Ascending aorta (tissue), 2 donors: Measurements from ENCODE around the gene CASP12. TPM values are rescaled to one million over a fixed set of nuclear protein-coding genes. Genes with fewer than 3 reads are reported as not detected.

Experiments used
- DNase-seq, 2 donors: peaks; one replicate each; pipeline ENCODE4 v3.0.0-alpha.2; 2019; ENCODE audit warnings: low spot score in 2 of 2
- H3K27ac ChIP-seq, 2 donors: fragments of 200-600 bp; sonication (generic); one replicate each; pipeline ENCODE4 v1.5.1; 2016 to 2017; ENCODE audit warnings: mild to moderate bottlenecking in 1 of 2
- H3K27me3 ChIP-seq: fragments of 200-600 bp; sonication (generic); one replicate; pipeline ENCODE4 v1.5.1; 2017
- H3K36me3 ChIP-seq, 2 donors: fragments of 200-600 bp; sonication (generic); one replicate each; pipeline ENCODE4 v1.5.1; 2016
- H3K4me1 ChIP-seq, 2 donors: fragments of 200-600 bp; sonication (generic); one replicate each; pipeline ENCODE4 v1.5.1; 2016 to 2017; ENCODE audit warnings: mild to moderate bottlenecking in 1 of 2
- H3K4me3 ChIP-seq, 2 donors: fragments of 200-600 bp; sonication (generic); one replicate each; pipeline ENCODE4 v1.5.1; 2016 to 2017; ENCODE audit warnings: mild to moderate bottlenecking in 1 of 2
- H3K9me3 ChIP-seq, 2 donors: fragments of 200-600 bp; sonication (generic); one replicate each; pipeline ENCODE4 v1.5.1; 2016
- intact Hi-C: fragments of 100-400 bp; cut with DNase I; formaldehyde crosslinking; loops from one replicate; pipeline ENCODE4 v1.15.1; 2023
- total RNA-seq: library from RNA; depleted of rRNA; stranded (reverse); fragments of >200 nt; gene quantifications from one replicate; pipeline ENCODE4 v1.1.0, GENCODE V29; 2016
- TF ChIP-seq, protein P1 (sequence below), 3 experiments: fragments of 200-600 bp in 2 of 3; fragments of 450-650 bp in 1 of 3; sonication (generic) in 2 of 3; IDR thresholded peaks; one replicate each; pipeline ENCODE4 v1.5.1; 2016 to 2019; ENCODE audit warnings: antibody characterized with exemption in 3 of 3, mild to moderate bottlenecking in 1 of 3, moderate library complexity in 1 of 3

CASP12 gene
- total RNA-seq, 1 donor from 2014 or later = 5.6 TPM

DNA sequence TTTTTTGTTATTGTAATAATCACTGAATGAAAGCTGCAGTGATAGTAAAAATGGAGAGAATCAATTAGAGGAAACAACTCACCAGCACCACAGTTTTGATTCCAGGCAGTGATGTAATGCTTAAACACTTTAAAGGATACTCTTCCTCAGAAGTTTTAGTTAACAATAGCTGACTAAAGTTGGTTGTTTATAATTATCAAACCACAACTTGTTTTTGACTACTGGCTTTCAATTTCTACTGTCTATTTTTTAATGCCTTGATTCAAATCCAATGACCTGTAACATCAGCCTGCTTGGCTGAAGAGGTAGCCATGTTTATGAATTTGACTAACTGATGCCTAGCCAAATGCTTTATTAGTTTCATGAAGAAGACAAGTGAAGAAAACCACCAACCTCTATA is 18.2 kb upstream of the CASP12 start:
- peaks cover 3 to 6% of the 10 kb centered on the region in 2 donors for H3K4me1 ChIP-seq
- peak overlapping the region in 1 of 2 donors; percentile 69 for H3K27ac ChIP-seq
- intact Hi-C loops = loop anchor here (2.0 to 5.0 kb wide), 2 partner anchors 18 to 51 kb away; partner anchors contain the start of genes CASP12 and CASP4
- H3K36me3 ChIP-seq = no peaks in the 10 kb centered on the region
- no peaks in the 10 kb centered on the region for H3K27me3 ChIP-seq
- H3K9me3 ChIP-seq = no peaks in the 10 kb centered on the region
- TF ChIP-seq, protein P1, sequence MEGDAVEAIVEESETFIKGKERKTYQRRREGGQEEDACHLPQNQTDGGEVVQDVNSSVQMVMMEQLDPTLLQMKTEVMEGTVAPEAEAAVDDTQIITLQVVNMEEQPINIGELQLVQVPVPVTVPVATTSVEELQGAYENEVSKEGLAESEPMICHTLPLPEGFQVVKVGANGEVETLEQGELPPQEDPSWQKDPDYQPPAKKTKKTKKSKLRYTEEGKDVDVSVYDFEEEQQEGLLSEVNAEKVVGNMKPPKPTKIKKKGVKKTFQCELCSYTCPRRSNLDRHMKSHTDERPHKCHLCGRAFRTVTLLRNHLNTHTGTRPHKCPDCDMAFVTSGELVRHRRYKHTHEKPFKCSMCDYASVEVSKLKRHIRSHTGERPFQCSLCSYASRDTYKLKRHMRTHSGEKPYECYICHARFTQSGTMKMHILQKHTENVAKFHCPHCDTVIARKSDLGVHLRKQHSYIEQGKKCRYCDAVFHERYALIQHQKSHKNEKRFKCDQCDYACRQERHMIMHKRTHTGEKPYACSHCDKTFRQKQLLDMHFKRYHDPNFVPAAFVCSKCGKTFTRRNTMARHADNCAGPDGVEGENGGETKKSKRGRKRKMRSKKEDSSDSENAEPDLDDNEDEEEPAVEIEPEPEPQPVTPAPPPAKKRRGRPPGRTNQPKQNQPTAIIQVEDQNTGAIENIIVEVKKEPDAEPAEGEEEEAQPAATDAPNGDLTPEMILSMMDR (IDR thresholded peaks at IDR 0.05) = no peak
- H3K4me3 ChIP-seq = peak overlapping the region; percentile 32 to 69
- DNase-seq = no peak

DNA sequence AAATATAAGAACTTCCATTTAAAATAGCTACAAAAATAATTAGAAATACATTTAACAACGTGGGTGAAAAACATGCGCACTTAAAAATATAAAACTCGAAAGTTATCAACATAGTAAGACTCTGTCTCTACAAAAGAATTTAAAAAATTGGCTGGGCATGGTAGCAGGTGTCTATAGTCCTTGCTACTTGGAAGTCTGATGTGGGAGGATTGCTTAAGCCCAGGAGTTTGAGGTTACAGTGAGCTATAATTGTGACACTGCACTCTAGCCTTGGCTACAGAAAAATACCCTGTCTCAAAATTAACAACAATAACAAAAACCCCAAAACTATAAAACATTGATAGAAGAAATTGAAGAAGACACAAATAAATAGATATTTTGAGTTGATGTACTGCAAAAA is 13.8 kb upstream of the CASP12 start:
- TF ChIP-seq, protein P1 (IDR thresholded peaks at IDR 0.05) = no peak
- intact Hi-C loops = no loop called here
- no peaks in the 10 kb centered on the region for H3K9me3 ChIP-seq
- no peaks in the 10 kb centered on the region for H3K27me3 ChIP-seq
- H3K4me3 ChIP-seq = no peak overlapping the region
- peaks cover 0 to 4% of the 10 kb centered on the region in 2 donors for H3K36me3 ChIP-seq
- DNase-seq = no peak
- H3K4me1 ChIP-seq = peaks cover 3 to 6% of the 10 kb centered on the region in 2 donors
- no peak overlapping the region for H3K27ac ChIP-seq

DNA sequence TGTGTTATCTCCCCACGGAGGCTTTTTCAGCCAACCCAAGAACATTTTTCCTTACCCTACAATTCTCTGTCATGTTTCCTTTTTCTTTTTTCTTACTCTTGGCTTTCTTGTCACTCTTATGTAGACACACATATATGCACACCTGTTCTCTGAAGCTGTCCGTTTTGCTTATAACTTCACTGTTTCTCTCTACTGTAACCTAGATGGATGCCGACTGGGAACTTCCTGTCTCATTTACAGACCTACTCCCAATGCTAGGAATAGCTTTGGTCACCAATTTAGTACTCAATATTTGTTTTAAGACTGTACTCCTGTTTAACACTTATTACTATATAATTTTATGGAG is 9.9 kb upstream of the CASP12 start:
- no peak for DNase-seq
- intact Hi-C loops = no loop called here
- TF ChIP-seq, protein P1 (IDR thresholded peaks at IDR 0.05) = no peak
- Histone ChIP-seq H3K9me3 (no peaks in the 10 kb centered on the region), H3K27me3 (no peaks in the 10 kb centered on the region), H3K4me1 (no peaks in the 10 kb centered on the region), H3K4me3 (no peak overlapping the region), H3K36me3 (peaks cover 0 to 17% of the 10 kb centered on the region in 2 donors), H3K27ac (no peak overlapping the region)

DNA sequence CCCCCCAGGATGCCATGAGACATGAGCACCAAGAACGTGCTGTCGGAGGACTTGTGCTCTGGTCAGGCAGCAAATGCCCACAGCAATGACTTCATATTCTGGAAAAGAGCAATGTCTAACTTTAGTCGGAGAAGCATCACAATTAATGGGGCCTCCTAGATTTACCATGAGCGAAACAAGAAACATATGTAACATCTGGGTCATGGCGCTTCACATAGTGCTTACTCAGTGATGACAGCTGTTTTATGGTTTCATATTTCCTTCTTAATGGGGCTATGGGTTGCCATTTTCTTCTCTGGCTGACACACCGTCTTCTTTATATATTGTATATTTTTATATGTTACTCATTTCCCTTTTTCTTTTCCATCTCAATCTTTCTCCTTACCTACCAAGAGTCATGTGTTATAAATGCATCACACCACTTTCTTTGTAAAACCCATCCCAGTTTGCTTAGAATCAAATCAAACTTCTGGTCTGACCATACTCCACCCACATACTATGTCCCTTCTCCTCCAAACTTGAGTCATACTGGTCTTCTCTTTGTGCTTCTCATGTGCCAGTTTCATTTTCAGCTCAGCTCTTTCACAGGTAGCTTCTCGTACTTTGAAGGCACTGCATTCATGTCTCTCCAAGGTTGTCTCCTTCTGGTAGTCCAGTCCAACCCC is 9.4 kb upstream of the CASP12 start:
- H3K9me3 ChIP-seq = no peaks in the 10 kb centered on the region
- peaks cover 0 to 17% of the 10 kb centered on the region in 2 donors for H3K36me3 ChIP-seq
- no peak overlapping the region for H3K4me3 ChIP-seq
- no peak for DNase-seq
- H3K4me1 ChIP-seq = no peaks in the 10 kb centered on the region
- intact Hi-C loops = no loop called here
- TF ChIP-seq, protein P1 (IDR thresholded peaks at IDR 0.05) = no peak
- H3K27ac ChIP-seq = no peak overlapping the region
- no peaks in the 10 kb centered on the region for H3K27me3 ChIP-seq

DNA sequence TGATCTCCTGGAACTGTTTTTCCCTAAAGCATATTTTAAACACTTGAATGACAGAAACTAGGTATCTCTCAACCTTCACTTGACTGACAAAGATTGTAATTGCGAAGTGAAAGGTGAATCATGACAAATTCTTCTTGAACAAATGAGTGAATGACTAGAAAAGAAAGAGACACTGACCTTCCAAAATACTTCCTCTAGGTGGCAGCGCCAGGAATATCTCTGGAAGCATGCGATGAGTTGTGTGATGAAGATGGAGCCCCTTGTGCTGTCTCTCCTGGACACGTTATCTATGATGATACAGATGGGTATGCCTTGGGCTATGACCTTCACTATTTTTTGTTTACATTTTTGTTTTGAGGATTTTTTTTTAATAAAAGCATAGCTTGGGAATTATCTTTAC is 7.0 kb upstream of the CASP12 start:
- H3K9me3 ChIP-seq = no peaks in the 10 kb centered on the region
- H3K4me1 ChIP-seq = no peaks in the 10 kb centered on the region
- H3K27ac ChIP-seq = no peak overlapping the region
- no peak for DNase-seq
- H3K36me3 ChIP-seq = peaks cover 0 to 17% of the 10 kb centered on the region in 2 donors
- no peaks in the 10 kb centered on the region for H3K27me3 ChIP-seq
- no peak overlapping the region for H3K4me3 ChIP-seq
- TF ChIP-seq, protein P1 (IDR thresholded peaks at IDR 0.05) = no peak
- intact Hi-C loops = no loop called here
